ENCODE measurements around the gene ARAF. TPM values are rescaled to one million over a fixed set of nuclear protein-coding genes. Genes with fewer than 3 reads are reported as not detected.

The ARAF gene
- total RNA-seq, 1 donor from 2014 or later: 75.9 TPM

GRCh38 chrX:47570794-47571193 is 9.8 kb downstream of the ARAF start:
- Mint-ChIP-seq H3K4me3 (no peak overlapping the region), H3K36me3 (ENCODE audit: low read depth) (peaks cover 37% of the 10 kb centered on the region), H3K27me3 (ENCODE audit: insufficient read depth) (peaks cover 2% of the 10 kb centered on the region), H3K4me1 (ENCODE audit: low read depth) (no peaks in the 10 kb centered on the region), H3K9me3 (no peaks in the 10 kb centered on the region), H3K27ac (no peak overlapping the region)
- no peak for DNase-seq (ENCODE audit: low spot score)
- intact Hi-C loops (cut with micrococcal nuclease): no loop called here

- Mint-ChIP-seq H3K36me3 (ENCODE audit: low read depth) (peaks cover 36% of the 10 kb centered on the region), H3K9me3 (no peaks in the 10 kb centered on the region), H3K4me1 (ENCODE audit: low read depth) (no peaks in the 10 kb centered on the region), H3K27me3 (ENCODE audit: insufficient read depth) (peaks cover 2% of the 10 kb centered on the region), H3K27ac (no peak overlapping the region), H3K4me3 (no peak overlapping the region)
- DNase-seq (ENCODE audit: low spot score): no peak
- intact Hi-C loops (cut with micrococcal nuclease): no loop called here
These were observed 10.2 kb downstream of the ARAF start for GRCh38 chrX:47571215-47571614.

GRCh38 chrX:47571896-47572295 is 10.9 kb downstream of the ARAF start:
- no peak for DNase-seq (ENCODE audit: low spot score)
- no peak overlapping the region for H3K27ac Mint-ChIP-seq
- intact Hi-C loops (cut with micrococcal nuclease): no loop called here
- H3K4me3 Mint-ChIP-seq: no peak overlapping the region
- peaks cover 2% of the 10 kb centered on the region for H3K27me3 Mint-ChIP-seq (ENCODE audit: insufficient read depth)
- H3K9me3 Mint-ChIP-seq: no peaks in the 10 kb centered on the region
- H3K36me3 Mint-ChIP-seq (ENCODE audit: low read depth): peaks cover 35% of the 10 kb centered on the region
- H3K4me1 Mint-ChIP-seq (ENCODE audit: low read depth): no peaks in the 10 kb centered on the region

- H3K4me3 Mint-ChIP-seq: no peak overlapping the region
- intact Hi-C loops (cut with micrococcal nuclease): no loop called here
- H3K4me1 Mint-ChIP-seq (ENCODE audit: low read depth): peaks cover under 1% of the 10 kb centered on the region
- H3K36me3 Mint-ChIP-seq (ENCODE audit: low read depth): peaks cover 32% of the 10 kb centered on the region
- H3K27ac Mint-ChIP-seq: no peak overlapping the region
- peaks cover 2% of the 10 kb centered on the region for H3K27me3 Mint-ChIP-seq (ENCODE audit: insufficient read depth)
- DNase-seq (ENCODE audit: low spot score): no peak
- no peaks in the 10 kb centered on the region for H3K9me3 Mint-ChIP-seq
These were observed 11.9 kb downstream of the ARAF start for GRCh38 chrX:47572773-47573340.

- intact Hi-C loops (cut with micrococcal nuclease): no loop called here
- peaks cover 28% of the 10 kb centered on the region for H3K36me3 Mint-ChIP-seq (ENCODE audit: low read depth)
- H3K4me3 Mint-ChIP-seq: no peak overlapping the region
- H3K27ac Mint-ChIP-seq: no peak overlapping the region
- H3K27me3 Mint-ChIP-seq (ENCODE audit: insufficient read depth): peaks cover 5% of the 10 kb centered on the region
- H3K9me3 Mint-ChIP-seq: no peaks in the 10 kb centered on the region
- peaks cover 6% of the 10 kb centered on the region for H3K4me1 Mint-ChIP-seq (ENCODE audit: low read depth)
- DNase-seq (ENCODE audit: low spot score): no peak
These were observed 12.5 kb downstream of the ARAF start for GRCh38 chrX:47573341-47574075.

GRCh38 chrX:47574076-47574546 is 13.1 kb downstream of the ARAF start:
- peaks cover 8% of the 10 kb centered on the region for H3K4me1 Mint-ChIP-seq (ENCODE audit: low read depth)
- peaks cover 24% of the 10 kb centered on the region for H3K36me3 Mint-ChIP-seq (ENCODE audit: low read depth)
- no peak for DNase-seq (ENCODE audit: low spot score)
- intact Hi-C loops (cut with micrococcal nuclease): no loop called here
- H3K27ac Mint-ChIP-seq: no peak overlapping the region
- peaks cover 5% of the 10 kb centered on the region for H3K27me3 Mint-ChIP-seq (ENCODE audit: insufficient read depth)
- H3K9me3 Mint-ChIP-seq: no peaks in the 10 kb centered on the region
- H3K4me3 Mint-ChIP-seq: no peak overlapping the region

- intact Hi-C loops (cut with micrococcal nuclease): no loop called here
- Mint-ChIP-seq H3K9me3 (no peaks in the 10 kb centered on the region), H3K27ac (no peak overlapping the region), H3K27me3 (ENCODE audit: insufficient read depth) (peaks cover 5% of the 10 kb centered on the region), H3K4me3 (no peak overlapping the region), H3K36me3 (ENCODE audit: low read depth) (peaks cover 19% of the 10 kb centered on the region), H3K4me1 (ENCODE audit: low read depth) (peaks cover 14% of the 10 kb centered on the region)
- no peak for DNase-seq (ENCODE audit: low spot score)
These were observed 13.7 kb downstream of the ARAF start for GRCh38 chrX:47574547-47575301.

- DNase-seq (ENCODE audit: low spot score): no peak
These were observed 15.3 kb downstream of the ARAF start for GRCh38 chrX:47576021-47576898.

GRCh38 chrX:47577424-47577823 is 16.4 kb downstream of the ARAF start:
- H3K4me1 Mint-ChIP-seq (ENCODE audit: low read depth): peaks cover 31% of the 10 kb centered on the region
- intact Hi-C loops (cut with micrococcal nuclease): no loop called here
- H3K27me3 Mint-ChIP-seq (ENCODE audit: insufficient read depth): peaks cover 5% of the 10 kb centered on the region
- peaks cover 4% of the 10 kb centered on the region for H3K36me3 Mint-ChIP-seq (ENCODE audit: low read depth)
- no peak overlapping the region for H3K4me3 Mint-ChIP-seq
- H3K27ac Mint-ChIP-seq: no peak overlapping the region
- H3K9me3 Mint-ChIP-seq: no peaks in the 10 kb centered on the region
- DNase-seq (ENCODE audit: low spot score): no peak

More at GRCh38 chrX:47576021-47576898, 15.3 kb downstream of the ARAF start:
- peaks cover 22% of the 10 kb centered on the region for H3K4me1 Mint-ChIP-seq (ENCODE audit: low read depth)
- H3K4me3 Mint-ChIP-seq: no peak overlapping the region
- no peaks in the 10 kb centered on the region for H3K9me3 Mint-ChIP-seq
- no peak overlapping the region for H3K27ac Mint-ChIP-seq
- H3K36me3 Mint-ChIP-seq (ENCODE audit: low read depth): peaks cover 10% of the 10 kb centered on the region
- intact Hi-C loops (cut with micrococcal nuclease): no loop called here
- peaks cover 5% of the 10 kb centered on the region for H3K27me3 Mint-ChIP-seq (ENCODE audit: insufficient read depth)

- Mint-ChIP-seq H3K4me3 (no peak overlapping the region), H3K36me3 (ENCODE audit: low read depth) (peaks cover 4% of the 10 kb centered on the region), H3K27me3 (ENCODE audit: insufficient read depth) (peaks cover 5% of the 10 kb centered on the region), H3K4me1 (ENCODE audit: low read depth) (peaks cover 33% of the 10 kb centered on the region), H3K27ac (peak overlapping the region; percentile 18), H3K9me3 (no peaks in the 10 kb centered on the region)
- intact Hi-C loops (cut with micrococcal nuclease): no loop called here
- DNase-seq (ENCODE audit: low spot score): no peak
These were observed 16.9 kb downstream of the ARAF start for GRCh38 chrX:47577901-47578300.

GRCh38 chrX:47578692-47579091 is 17.7 kb downstream of the ARAF start:
- Mint-ChIP-seq H3K4me3 (no peak overlapping the region), H3K27me3 (ENCODE audit: insufficient read depth) (peaks cover 3% of the 10 kb centered on the region), H3K9me3 (no peaks in the 10 kb centered on the region), H3K4me1 (ENCODE audit: low read depth) (peaks cover 41% of the 10 kb centered on the region), H3K27ac (no peak overlapping the region), H3K36me3 (ENCODE audit: low read depth) (peaks cover under 1% of the 10 kb centered on the region)
- intact Hi-C loops (cut with micrococcal nuclease): no loop called here
- DNase-seq (ENCODE audit: low spot score): no peak

- peak overlapping the region; percentile 66 for H3K27ac Mint-ChIP-seq
- H3K4me1 Mint-ChIP-seq (ENCODE audit: low read depth): peaks cover 46% of the 10 kb centered on the region
- no peaks in the 10 kb centered on the region for H3K9me3 Mint-ChIP-seq
- peak; percentile 13 for DNase-seq (ENCODE audit: low spot score)
- H3K4me3 Mint-ChIP-seq: peak overlapping the region; percentile 51
- peaks cover 4% of the 10 kb centered on the region for H3K36me3 Mint-ChIP-seq (ENCODE audit: low read depth)
- intact Hi-C loops (cut with micrococcal nuclease): no loop called here
- H3K27me3 Mint-ChIP-seq (ENCODE audit: insufficient read depth): peaks cover 3% of the 10 kb centered on the region
These were observed 18.5 kb downstream of the ARAF start for GRCh38 chrX:47579537-47579936.

Data from activated T-helper 1 cell treated with anti-CD3 and anti-CD28 coated beads, Interleukin-12 subunit alpha, Interleukin-12 subunit beta, Interleukin-2, Interleukin-4 antibody, amounts not matched to agents 30 ng/mL and 10 ng/mL and 1 ng/mL, durations not matched to agents 14 hours and 24 hours and 36 hours (primary cell).